ENCODE data around the gene RNFT1.
"Not testable (repeated sequence)": the region's sequence is repeated elsewhere in the genome, so short reads cannot be mapped to it uniquely, and the experiment has no call there.

The RNFT1 gene

GRCh38 chr17:59920637-59921036 lies 43.9 kb downstream of the RNFT1 start:
- DNase-seq: not testable (repeated sequence)

- DNase-seq: no peak
Measured at GRCh38 chr17:59916446-59916845, 48.1 kb downstream of the RNFT1 start.

- DNase-seq: no peak
Measured at GRCh38 chr17:59914274-59914854, 50.2 kb downstream of the RNFT1 start.

GRCh38 chr17:59907467-59907866 lies 57.1 kb downstream of the RNFT1 start:
- no peak for DNase-seq

GRCh38 chr17:59903455-59903854 lies 61.1 kb downstream of the RNFT1 start:
- no peak for DNase-seq
